ENCODE results near the gene PPP1R26.
A peak's percentile ranks its signal among the peaks of the same experiment; 100 is the strongest.

Gene PPP1R26

GRCh38 chr9:135490166-135490870 lies 10.7 kb downstream of the PPP1R26 start:
- 91% methylated on average over 16 of the region's 16 CpGs for WGBS
- H3K9me3 ChIP-seq (ENCODE audit: insufficient read depth, low read depth, low read length): no peaks in the 10 kb centered on the region
- H3K36me3 ChIP-seq (ENCODE audit: insufficient read depth, low read length): peaks cover 38% of the 10 kb centered on the region
- H3K4me3 ChIP-seq (ENCODE audit: low read length): no peak overlapping the region
- no peaks in the 10 kb centered on the region for H3K27me3 ChIP-seq (ENCODE audit: insufficient read depth, low read length)
- H3K27ac ChIP-seq (ENCODE audit: low read depth, low read length): no peak overlapping the region
- no peak overlapping the region for H3K9ac ChIP-seq (ENCODE audit: low read depth, low read length)
- H3K4me1 ChIP-seq (ENCODE audit: insufficient read depth, low read length): peaks cover 3% of the 10 kb centered on the region; the same call in 1 of the 2 replicates

GRCh38 chr9:135490980-135491464 lies 11.4 kb downstream of the PPP1R26 start:
- WGBS: 70% methylated on average over 18 of the region's 18 CpGs

GRCh38 chr9:135491764-135492163 lies 12.2 kb downstream of the PPP1R26 start:
- H3K9ac ChIP-seq (ENCODE audit: low read depth, low read length): no peak overlapping the region
- H3K4me1 ChIP-seq (ENCODE audit: insufficient read depth, low read length): peaks cover 3% of the 10 kb centered on the region; the same call in 1 of the 2 replicates
- no peak overlapping the region for H3K4me3 ChIP-seq (ENCODE audit: low read length)
- peaks cover 23% of the 10 kb centered on the region for H3K36me3 ChIP-seq (ENCODE audit: insufficient read depth, low read length)
- H3K27ac ChIP-seq (ENCODE audit: low read depth, low read length): no peak overlapping the region
- H3K27me3 ChIP-seq (ENCODE audit: insufficient read depth, low read length): no peaks in the 10 kb centered on the region
- H3K9me3 ChIP-seq (ENCODE audit: insufficient read depth, low read depth, low read length): no peaks in the 10 kb centered on the region
- WGBS: 71% methylated on average over 2 of the region's 4 CpGs

More at GRCh38 chr9:135490980-135491464, 11.4 kb downstream of the PPP1R26 start:
- Histone ChIP-seq H3K27ac (ENCODE audit: low read depth, low read length) (no peak overlapping the region), H3K36me3 (ENCODE audit: insufficient read depth, low read length) (peaks cover 31% of the 10 kb centered on the region), H3K9me3 (ENCODE audit: insufficient read depth, low read depth, low read length) (no peaks in the 10 kb centered on the region), H3K4me3 (ENCODE audit: low read length) (no peak overlapping the region), H3K4me1 (ENCODE audit: insufficient read depth, low read length) (peaks cover 3% of the 10 kb centered on the region; the same call in 1 of the 2 replicates), H3K27me3 (ENCODE audit: insufficient read depth, low read length) (no peaks in the 10 kb centered on the region), H3K9ac (ENCODE audit: low read depth, low read length) (no peak overlapping the region)

- no peak overlapping the region for H3K27ac ChIP-seq (ENCODE audit: low read depth, low read length)
- H3K4me1 ChIP-seq (ENCODE audit: insufficient read depth, low read length): peaks cover 3% of the 10 kb centered on the region; the same call in 1 of the 2 replicates
- no peaks in the 10 kb centered on the region for H3K27me3 ChIP-seq (ENCODE audit: insufficient read depth, low read length)
- no peak overlapping the region for H3K9ac ChIP-seq (ENCODE audit: low read depth, low read length)
- peaks cover 11% of the 10 kb centered on the region for H3K36me3 ChIP-seq (ENCODE audit: insufficient read depth, low read length)
- no peaks in the 10 kb centered on the region for H3K9me3 ChIP-seq (ENCODE audit: insufficient read depth, low read depth, low read length)
- no peak overlapping the region for H3K4me3 ChIP-seq (ENCODE audit: low read length)
- 92% methylated on average over 25 of the region's 27 CpGs for WGBS
These were observed 13.5 kb downstream of the PPP1R26 start for GRCh38 chr9:135492886-135493669.

GRCh38 chr9:135494791-135495559 lies 15.4 kb downstream of the PPP1R26 start:
- H3K4me3 ChIP-seq (ENCODE audit: low read length): no peak overlapping the region
- H3K27me3 ChIP-seq (ENCODE audit: insufficient read depth, low read length): 0 out of 2 replicates have a peak, but pooled peaks cover 7% of the 10 kb centered on the region
- H3K36me3 ChIP-seq (ENCODE audit: insufficient read depth, low read length): no peaks in the 10 kb centered on the region
- no peak overlapping the region for H3K27ac ChIP-seq (ENCODE audit: low read depth, low read length)
- H3K4me1 ChIP-seq (ENCODE audit: insufficient read depth, low read length): peaks cover 3% of the 10 kb centered on the region; the same call in 1 of the 2 replicates
- no peak overlapping the region for H3K9ac ChIP-seq (ENCODE audit: low read depth, low read length)
- H3K9me3 ChIP-seq (ENCODE audit: insufficient read depth, low read depth, low read length): no peaks in the 10 kb centered on the region
- WGBS: 90% methylated on average over 30 of the region's 30 CpGs

GRCh38 chr9:135498381-135499126 lies 19.0 kb downstream of the PPP1R26 start:
- Histone ChIP-seq H3K27ac (ENCODE audit: low read depth, low read length) (no peak overlapping the region), H3K27me3 (ENCODE audit: insufficient read depth, low read length) (0 out of 2 replicates have a peak, but pooled peaks cover 7% of the 10 kb centered on the region), H3K9me3 (ENCODE audit: insufficient read depth, low read depth, low read length) (no peaks in the 10 kb centered on the region), H3K9ac (ENCODE audit: low read depth, low read length) (no peak overlapping the region), H3K4me3 (ENCODE audit: low read length) (peak overlapping the region; percentile 97), H3K4me1 (ENCODE audit: insufficient read depth, low read length) (0 out of 2 replicates have a peak, but pooled peaks cover 8% of the 10 kb centered on the region), H3K36me3 (ENCODE audit: insufficient read depth, low read length) (peaks cover 21% of the 10 kb centered on the region)
- 92% methylated on average over 15 of the region's 15 CpGs for WGBS

- H3K36me3 ChIP-seq (ENCODE audit: insufficient read depth, low read length): peaks cover 30% of the 10 kb centered on the region
These were observed 19.9 kb downstream of the PPP1R26 start for GRCh38 chr9:135499326-135500070.

GRCh38 chr9:135500071-135500524 lies 20.5 kb downstream of the PPP1R26 start:
- peak overlapping the region; percentile 42; the same call in 1 of the 2 replicates for H3K9ac ChIP-seq (ENCODE audit: low read depth, low read length)
- no peak overlapping the region for H3K27ac ChIP-seq (ENCODE audit: low read depth, low read length)

More at GRCh38 chr9:135499326-135500070, 19.9 kb downstream of the PPP1R26 start:
- Histone ChIP-seq H3K4me1 (ENCODE audit: insufficient read depth, low read length) (0 out of 2 replicates have a peak, but pooled peaks cover 8% of the 10 kb centered on the region), H3K4me3 (ENCODE audit: low read length) (peak overlapping the region; percentile 97), H3K27ac (ENCODE audit: low read depth, low read length) (no peak overlapping the region), H3K9ac (ENCODE audit: low read depth, low read length) (peak overlapping the region; percentile 65), H3K27me3 (ENCODE audit: insufficient read depth, low read length) (0 out of 2 replicates have a peak, but pooled peaks cover 7% of the 10 kb centered on the region), H3K9me3 (ENCODE audit: insufficient read depth, low read depth, low read length) (no peaks in the 10 kb centered on the region)
- under 1% methylated on average over 58 of the region's 58 CpGs for WGBS

GRCh38 chr9:135500525-135501260 lies 21.1 kb downstream of the PPP1R26 start, which contains the start of gene MRPS2:
Gene MRPS2, plus strand, starts transcription at chr9:135500682. Its CDS starts 29 bp downstream, at chr9:135500711.
- H3K27me3 ChIP-seq (ENCODE audit: insufficient read depth, low read length): 0 out of 2 replicates have a peak, but pooled peaks cover 7% of the 10 kb centered on the region
- WGBS: under 1% methylated on average over 92 of the region's 92 CpGs
- peak within 1 kb of the TSS; percentile 63 for H3K27ac ChIP-seq (ENCODE audit: low read depth, low read length)
- 0 out of 2 replicates have a peak, but pooled peaks cover 8% of the 10 kb centered on the region for H3K4me1 ChIP-seq (ENCODE audit: insufficient read depth, low read length)
- peaks cover 40% of the 10 kb centered on the region for H3K36me3 ChIP-seq (ENCODE audit: insufficient read depth, low read length)
- no peaks in the 10 kb centered on the region for H3K9me3 ChIP-seq (ENCODE audit: insufficient read depth, low read depth, low read length)
- H3K4me3 ChIP-seq (ENCODE audit: low read length): peak within 1 kb of the TSS; percentile 97
- peak within 1 kb of the TSS; percentile 98 for H3K9ac ChIP-seq (ENCODE audit: low read depth, low read length)

More at GRCh38 chr9:135500071-135500524, 20.5 kb downstream of the PPP1R26 start:
- WGBS: under 1% methylated on average over 29 of the region's 29 CpGs
- Histone ChIP-seq H3K4me3 (ENCODE audit: low read length) (peak overlapping the region; percentile 97), H3K9me3 (ENCODE audit: insufficient read depth, low read depth, low read length) (no peaks in the 10 kb centered on the region), H3K4me1 (ENCODE audit: insufficient read depth, low read length) (0 out of 2 replicates have a peak, but pooled peaks cover 8% of the 10 kb centered on the region), H3K27me3 (ENCODE audit: insufficient read depth, low read length) (0 out of 2 replicates have a peak, but pooled peaks cover 7% of the 10 kb centered on the region), H3K36me3 (ENCODE audit: insufficient read depth, low read length) (peaks cover 35% of the 10 kb centered on the region)

Data from HUES64 (cell line).